HL-60/S4 (cell line): Measurements from ENCODE around the gene PHC2.

Experiments
- in situ Hi-C: fragments of 300-500 bp; cut with MboI; formaldehyde crosslinking; loops from 2 replicates; pipeline ENCODE4 v1.14.3; 2022; ENCODE audit warnings: low sequenced_read_pairs

The PHC2 gene

DNA sequence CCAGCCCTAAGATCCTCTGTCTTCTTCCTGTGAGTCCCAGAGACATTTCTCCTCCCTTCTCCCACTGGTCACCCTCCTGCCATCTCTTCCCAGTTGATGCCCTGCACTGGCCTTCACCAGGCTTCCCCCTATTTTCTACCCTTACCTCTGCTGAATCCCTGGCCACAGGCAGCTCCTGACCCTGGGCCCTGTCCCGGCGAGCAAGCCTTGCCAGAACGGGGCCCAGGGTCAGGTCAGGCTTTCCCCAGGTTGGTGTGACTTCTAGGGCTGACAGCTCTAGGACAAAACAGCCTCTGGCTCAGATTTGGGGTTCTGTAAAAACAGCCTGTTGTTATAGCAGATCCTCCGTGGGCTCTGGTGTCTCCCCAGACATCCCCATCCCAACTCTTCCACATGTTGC is 57.3 kb downstream of the PHC2 start:
- in situ Hi-C loops: no loop called here

GRCh38 chr1:33372677-33373076 is 58.2 kb downstream of the PHC2 start:
- in situ Hi-C loops: no loop called here

- in situ Hi-C loops: no loop called here
Measured at GRCh38 chr1:33372162-33372561, 58.7 kb downstream of the PHC2 start.

- in situ Hi-C loops: no loop called here
Measured at GRCh38 chr1:33371334-33371733, 59.6 kb downstream of the PHC2 start.

GRCh38 chr1:33370827-33371226 is 60.1 kb downstream of the PHC2 start:
- in situ Hi-C loops: no loop called here

- in situ Hi-C loops: no loop called here
Measured at GRCh38 chr1:33370301-33370700, 60.6 kb downstream of the PHC2 start.

- in situ Hi-C loops: no loop called here
Measured at GRCh38 chr1:33369764-33370163, 61.1 kb downstream of the PHC2 start.

GRCh38 chr1:33369081-33369480 is 61.8 kb downstream of the PHC2 start:
- in situ Hi-C loops: no loop called here

DNA sequence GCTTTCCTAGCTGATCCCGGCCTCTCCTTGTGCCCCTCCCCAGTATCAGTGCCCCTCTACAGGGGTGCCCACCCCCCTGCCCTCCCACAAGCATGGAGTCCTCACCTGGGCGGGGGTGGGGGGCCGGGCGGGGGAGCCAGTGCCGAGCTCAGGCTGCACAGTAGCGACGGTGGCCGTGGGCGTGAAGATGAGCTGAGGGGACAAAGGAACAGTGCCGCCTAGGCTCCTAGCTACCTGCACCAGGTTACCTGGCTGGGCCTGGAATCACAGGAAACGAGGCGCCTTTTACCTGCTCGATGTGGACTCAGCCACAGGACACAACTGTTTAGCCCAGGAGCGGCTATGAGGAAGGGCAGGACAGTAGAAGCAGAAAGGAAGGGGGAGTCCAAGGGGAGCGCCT is 62.5 kb downstream of the PHC2 start:
- in situ Hi-C loops: no loop called here

- in situ Hi-C loops: no loop called here
Measured at GRCh38 chr1:33367485-33368405, 63.1 kb downstream of the PHC2 start.

- in situ Hi-C loops: no loop called here
Measured at GRCh38 chr1:33366762-33367484, 64.0 kb downstream of the PHC2 start.

DNA sequence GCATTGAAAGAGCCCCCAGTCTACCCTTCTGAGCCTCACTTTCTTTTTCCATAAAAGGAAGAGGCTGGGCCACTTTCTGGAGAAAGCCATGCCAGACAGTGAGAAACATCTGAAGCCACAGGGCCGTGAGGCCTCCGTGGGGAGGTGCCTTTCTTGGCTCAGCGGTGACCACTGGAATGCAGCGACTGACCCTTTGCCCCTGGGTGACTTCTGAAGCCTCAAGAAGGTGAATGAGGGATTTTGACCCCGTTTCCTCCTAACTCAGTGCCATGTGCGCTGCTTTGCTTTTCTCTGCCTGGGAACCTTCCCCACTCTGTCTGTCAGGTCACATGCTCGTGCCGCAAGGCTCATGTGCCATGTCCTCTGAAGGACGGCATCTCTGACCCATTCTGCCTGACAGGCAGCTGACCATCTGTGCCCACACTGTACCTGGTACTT is 65.3 kb downstream of the PHC2 start:
- in situ Hi-C loops: no loop called here

GRCh38 chr1:33364565-33364918 is 66.4 kb downstream of the PHC2 start:
- in situ Hi-C loops: no loop called here

- in situ Hi-C loops: no loop called here
Measured at GRCh38 chr1:33363470-33363861, 67.4 kb downstream of the PHC2 start.

DNA sequence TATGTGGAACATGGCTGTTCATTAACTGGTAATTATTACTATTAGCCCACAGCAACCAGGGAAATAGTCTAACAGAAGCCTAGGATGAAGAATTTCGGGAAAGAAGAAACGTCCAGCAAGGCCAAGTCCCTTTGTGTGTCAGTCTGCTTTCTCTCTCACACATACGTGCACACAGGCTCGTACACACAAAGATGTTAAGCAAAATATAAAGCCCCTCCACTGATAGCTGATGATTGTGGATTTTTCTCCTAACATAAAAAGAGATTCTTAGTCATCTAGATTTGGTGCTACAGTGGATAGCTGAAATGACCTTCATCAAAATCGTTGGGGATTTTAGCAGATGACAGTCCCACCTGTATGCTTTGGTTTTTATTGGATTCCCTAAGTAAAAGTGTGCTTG is 67.9 kb downstream of the PHC2 start:
- in situ Hi-C loops: no loop called here

- in situ Hi-C loops: no loop called here
Measured at GRCh38 chr1:33361532-33362235, 69.2 kb downstream of the PHC2 start.

DNA sequence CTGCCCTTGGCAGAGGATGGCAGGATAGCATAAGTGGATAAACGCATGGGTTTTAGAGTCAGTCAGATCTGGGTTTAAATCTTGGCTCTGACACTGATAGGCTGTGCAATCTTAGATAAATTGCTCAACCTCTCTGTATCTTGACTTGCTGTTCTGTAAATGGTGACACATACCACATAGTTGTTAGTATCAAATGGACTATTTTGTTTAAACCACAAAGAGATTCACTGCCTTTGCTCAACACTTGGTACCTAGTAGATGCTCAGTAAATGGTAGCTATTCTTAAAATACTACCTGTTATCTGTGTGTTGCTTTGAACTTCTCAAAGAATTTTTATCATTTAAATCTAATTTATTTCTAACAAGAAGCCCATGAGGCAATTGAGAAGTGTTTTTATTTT is 70.5 kb downstream of the PHC2 start:
- in situ Hi-C loops: no loop called here

DNA sequence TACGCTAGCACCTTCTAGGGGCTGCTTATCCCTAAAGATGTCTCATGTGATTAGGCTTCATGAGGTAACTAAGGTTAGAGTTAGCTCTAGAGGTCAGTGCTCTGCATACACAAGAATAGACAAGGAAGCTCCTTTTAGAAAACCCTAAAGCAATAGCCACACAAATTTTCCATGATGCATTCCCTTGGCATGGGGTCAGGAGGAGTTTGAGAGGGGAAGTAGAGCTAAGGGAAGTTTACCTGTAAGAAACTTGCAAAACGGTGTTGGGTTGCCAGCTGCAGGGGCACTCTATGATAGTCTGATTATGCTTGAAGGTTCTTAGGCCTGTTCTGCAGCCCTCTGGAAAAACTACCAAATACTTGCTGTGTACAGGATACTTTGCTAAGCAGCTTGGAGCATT is 71.0 kb downstream of the PHC2 start:
- in situ Hi-C loops: no loop called here

- in situ Hi-C loops: no loop called here
Measured at GRCh38 chr1:33358795-33359503, 71.9 kb downstream of the PHC2 start.

- in situ Hi-C loops: no loop called here
Measured at GRCh38 chr1:33358114-33358794, 72.6 kb downstream of the PHC2 start.
